ENCODE data around the gene NUP43.

NUP43 gene

GRCh38 chr6:149777624-149778023, 31.3 kb upstream of the NUP43 start:
- Mint-ChIP-seq H3K36me3 (ENCODE audit: low read depth) (peaks cover 40% of the 10 kb centered on the region), H3K4me3 (no peak overlapping the region), H3K4me1 (no peaks in the 10 kb centered on the region), H3K27me3 (ENCODE audit: low read depth) (no peaks in the 10 kb centered on the region), H3K27ac (no peak overlapping the region), H3K9me3 (no peaks in the 10 kb centered on the region)
- no peak for TF ChIP-seq CTCF (IDR thresholded peaks at IDR 0.05; ENCODE audit: unreplicated experiment in 3 of 3)

GRCh38 chr6:149771925-149772324, 25.6 kb upstream of the NUP43 start:
- no peak for TF ChIP-seq CTCF (IDR thresholded peaks at IDR 0.05; ENCODE audit: unreplicated experiment in 3 of 3)
- Mint-ChIP-seq H3K4me1 (no peaks in the 10 kb centered on the region), H3K36me3 (ENCODE audit: low read depth) (peaks cover 55% of the 10 kb centered on the region), H3K9me3 (no peaks in the 10 kb centered on the region), H3K4me3 (no peak overlapping the region), H3K27ac (no peak overlapping the region), H3K27me3 (ENCODE audit: low read depth) (no peaks in the 10 kb centered on the region)

- no peaks in the 10 kb centered on the region for H3K27me3 Mint-ChIP-seq (ENCODE audit: low read depth)
- H3K36me3 Mint-ChIP-seq (ENCODE audit: low read depth): peaks cover 57% of the 10 kb centered on the region
- peaks cover 5% of the 10 kb centered on the region for H3K9me3 Mint-ChIP-seq
- TF ChIP-seq CTCF (IDR thresholded peaks at IDR 0.05; ENCODE audit: unreplicated experiment in 3 of 3): no peak
- no peaks in the 10 kb centered on the region for H3K4me1 Mint-ChIP-seq
- H3K27ac Mint-ChIP-seq: no peak overlapping the region
- no peak overlapping the region for H3K4me3 Mint-ChIP-seq
Observed at GRCh38 chr6:149771185-149771584, 24.9 kb upstream of the NUP43 start.

- TF ChIP-seq CTCF (IDR thresholded peaks at IDR 0.05; ENCODE audit: unreplicated experiment in 3 of 3): no peak
- H3K9me3 Mint-ChIP-seq: peaks cover 8% of the 10 kb centered on the region
- peaks cover 60% of the 10 kb centered on the region for H3K36me3 Mint-ChIP-seq (ENCODE audit: low read depth)
- H3K27ac Mint-ChIP-seq: no peak overlapping the region
- no peaks in the 10 kb centered on the region for H3K27me3 Mint-ChIP-seq (ENCODE audit: low read depth)
- H3K4me3 Mint-ChIP-seq: no peak overlapping the region
- H3K4me1 Mint-ChIP-seq: no peaks in the 10 kb centered on the region
Observed at GRCh38 chr6:149769676-149770075, 23.3 kb upstream of the NUP43 start.

- H3K4me3 Mint-ChIP-seq: no peak overlapping the region
- TF ChIP-seq CTCF (IDR thresholded peaks at IDR 0.05; ENCODE audit: unreplicated experiment in 3 of 3): no peak
- H3K27ac Mint-ChIP-seq: no peak overlapping the region
- H3K27me3 Mint-ChIP-seq (ENCODE audit: low read depth): no peaks in the 10 kb centered on the region
- no peaks in the 10 kb centered on the region for H3K4me1 Mint-ChIP-seq
- H3K36me3 Mint-ChIP-seq (ENCODE audit: low read depth): peaks cover 56% of the 10 kb centered on the region
- peaks cover 11% of the 10 kb centered on the region for H3K9me3 Mint-ChIP-seq
Observed at GRCh38 chr6:149766156-149766769, 19.9 kb upstream of the NUP43 start.

GRCh38 chr6:149763866-149764265, 17.5 kb upstream of the NUP43 start:
- H3K4me1 Mint-ChIP-seq: no peaks in the 10 kb centered on the region
- peaks cover 11% of the 10 kb centered on the region for H3K9me3 Mint-ChIP-seq
- H3K27ac Mint-ChIP-seq: no peak overlapping the region
- no peak overlapping the region for H3K4me3 Mint-ChIP-seq
- peaks cover 48% of the 10 kb centered on the region for H3K36me3 Mint-ChIP-seq (ENCODE audit: low read depth)
- H3K27me3 Mint-ChIP-seq (ENCODE audit: low read depth): no peaks in the 10 kb centered on the region
- TF ChIP-seq CTCF (IDR thresholded peaks at IDR 0.05; ENCODE audit: unreplicated experiment in 3 of 3): no peak
